A673 (cell line): ENCODE data around the gene SMARCE1.

Experiments
- CTCF ChIP-seq: fragments of 300-800, 200-600 bp; sonication (generic); conservative IDR thresholded peaks from 2 replicates; pipeline ENCODE4 v1.5.1; 2017; ENCODE audit warnings: low read depth, mild to moderate bottlenecking, antibody characterized with exemption, low read length, moderate library complexity, mixed read lengths
- EZH2 ChIP-seq: fragments of 200-600 bp; sonication (generic); IDR thresholded peaks from 2 replicates; pipeline ENCODE4 v1.6.1; 2017; ENCODE audit warnings: borderline replicate concordance, low read depth, mild to moderate bottlenecking, mixed read lengths, antibody characterized with exemption, low read length; ENCODE audit not compliant: poor library complexity, severe bottlenecking

- TF ChIP-seq CTCF (no peak), EZH2 (no peak)
These were observed 28.6 kb downstream of the SMARCE1 start for GRCh38 chr17:40618754-40619625.
